ENCODE measurements around the gene SCN2B.

DNA sequence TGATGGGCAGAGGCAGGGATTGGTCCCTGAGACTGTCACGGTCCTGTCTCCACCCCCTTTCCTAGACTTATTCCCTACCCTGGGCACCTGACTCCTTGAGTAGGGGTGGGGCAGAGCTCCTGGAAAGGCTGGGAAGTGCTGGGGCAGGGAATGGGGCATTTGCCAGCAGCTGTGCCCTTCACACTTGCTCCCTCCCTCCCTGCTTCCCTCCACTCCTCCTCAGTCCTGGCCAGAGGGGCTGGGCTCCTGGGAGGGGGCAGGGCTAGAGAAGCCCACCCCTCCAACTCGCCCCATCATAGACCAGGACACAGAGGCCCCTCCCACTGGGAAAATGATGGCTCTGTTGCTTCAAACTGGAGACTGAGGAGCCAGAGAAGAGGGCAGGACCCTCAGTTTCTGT lies 11.6 kb downstream of the SCN2B start:
- no peak for TF ChIP-seq POLR2A (IDR thresholded peaks at IDR 0.05)
- TF ChIP-seq, protein P1, sequence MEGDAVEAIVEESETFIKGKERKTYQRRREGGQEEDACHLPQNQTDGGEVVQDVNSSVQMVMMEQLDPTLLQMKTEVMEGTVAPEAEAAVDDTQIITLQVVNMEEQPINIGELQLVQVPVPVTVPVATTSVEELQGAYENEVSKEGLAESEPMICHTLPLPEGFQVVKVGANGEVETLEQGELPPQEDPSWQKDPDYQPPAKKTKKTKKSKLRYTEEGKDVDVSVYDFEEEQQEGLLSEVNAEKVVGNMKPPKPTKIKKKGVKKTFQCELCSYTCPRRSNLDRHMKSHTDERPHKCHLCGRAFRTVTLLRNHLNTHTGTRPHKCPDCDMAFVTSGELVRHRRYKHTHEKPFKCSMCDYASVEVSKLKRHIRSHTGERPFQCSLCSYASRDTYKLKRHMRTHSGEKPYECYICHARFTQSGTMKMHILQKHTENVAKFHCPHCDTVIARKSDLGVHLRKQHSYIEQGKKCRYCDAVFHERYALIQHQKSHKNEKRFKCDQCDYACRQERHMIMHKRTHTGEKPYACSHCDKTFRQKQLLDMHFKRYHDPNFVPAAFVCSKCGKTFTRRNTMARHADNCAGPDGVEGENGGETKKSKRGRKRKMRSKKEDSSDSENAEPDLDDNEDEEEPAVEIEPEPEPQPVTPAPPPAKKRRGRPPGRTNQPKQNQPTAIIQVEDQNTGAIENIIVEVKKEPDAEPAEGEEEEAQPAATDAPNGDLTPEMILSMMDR (IDR thresholded peaks at IDR 0.05) = no peak

All from uterus (tissue), 2 donors.